Large intestine (tissue), 3 donors: ENCODE measurements around the gene PARD3. TPM values are rescaled to one million over a fixed set of nuclear protein-coding genes. Genes with fewer than 3 reads are reported as not detected.
A peak's percentile ranks its signal among the peaks of the same experiment; 100 is the strongest.
"Not testable (repeated sequence)": the region's sequence is repeated elsewhere in the genome, so short reads cannot be mapped to it uniquely, and the experiment has no call there.

Experiments
- DNase-seq, 2 donors: peaks; one replicate each; pipeline versions ENCODE4 v3.0.0 to v3.0.0-alpha.2; 2013
- H3K27ac ChIP-seq: one replicate; pipeline ENCODE4 v1.5.1; 2013; ENCODE audit warnings: low read length
- H3K27me3 ChIP-seq: 2 replicates; pipeline ENCODE4 v1.6.1; 2013; ENCODE audit warnings: low read length; ENCODE audit not compliant: control insufficient read depth, insufficient read depth
- H3K36me3 ChIP-seq: 2 replicates; pipeline ENCODE4 v1.6.1; 2013; ENCODE audit warnings: low read length; ENCODE audit not compliant: control insufficient read depth, insufficient read depth
- H3K4me1 ChIP-seq: one replicate; pipeline ENCODE4 v1.6.1; 2013; ENCODE audit warnings: low read length; ENCODE audit not compliant: control insufficient read depth, insufficient read depth
- H3K4me3 ChIP-seq: one replicate; pipeline ENCODE4 v1.5.1; 2013; ENCODE audit warnings: low read length
- H3K9me3 ChIP-seq: one replicate; pipeline ENCODE4 v1.6.1; 2013; ENCODE audit warnings: mild to moderate bottlenecking, low read depth, low read length, moderate library complexity; ENCODE audit not compliant: control insufficient read depth
- WGBS: methylation state at CpG from one replicate; pipeline ENCODE4 v1.1.5; 2013; ENCODE audit warnings: low lambda C conversion rate; ENCODE audit not compliant: insufficient coverage; 5-methylcytosine and 5-hydroxymethylcytosine counted together
- polyA plus RNA-seq: library from polyadenylated mRNA; unstranded; fragments of 120-200 nt; gene quantifications from one replicate; pipeline ENCODE4 v1.2.1, GENCODE V29; 2013

The PARD3 gene
- polyA plus RNA-seq, 1 donor = 25.5 TPM

DNA sequence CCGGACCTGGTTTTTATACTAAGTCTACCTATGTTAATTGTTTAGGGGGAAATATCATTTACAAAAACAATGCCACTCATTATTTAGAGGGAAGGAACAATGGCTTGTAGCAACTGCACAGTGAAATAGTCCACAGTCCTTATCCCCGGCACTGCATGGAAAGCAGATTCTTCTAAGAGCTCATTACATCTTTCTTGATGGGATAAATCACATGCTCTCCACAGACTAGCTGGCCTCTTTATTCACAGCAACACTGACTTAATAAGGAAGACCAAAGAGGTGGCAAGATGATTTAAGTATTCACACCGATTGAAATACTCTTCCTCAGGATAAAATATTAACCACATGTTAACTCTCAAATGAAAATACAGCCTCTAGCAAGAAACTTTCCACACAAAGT, 349.4 kb downstream of the PARD3 start:
- Histone ChIP-seq H3K36me3 (no peaks in the 10 kb centered on the region), H3K9me3 (no peaks in the 10 kb centered on the region), H3K27ac (no peak overlapping the region), H3K27me3 (no peaks in the 10 kb centered on the region), H3K4me1 (no peaks in the 10 kb centered on the region), H3K4me3 (no peak overlapping the region)
- DNase-seq = no peak
- WGBS = 90% methylated on average over 1 of the region's 3 CpGs

DNA sequence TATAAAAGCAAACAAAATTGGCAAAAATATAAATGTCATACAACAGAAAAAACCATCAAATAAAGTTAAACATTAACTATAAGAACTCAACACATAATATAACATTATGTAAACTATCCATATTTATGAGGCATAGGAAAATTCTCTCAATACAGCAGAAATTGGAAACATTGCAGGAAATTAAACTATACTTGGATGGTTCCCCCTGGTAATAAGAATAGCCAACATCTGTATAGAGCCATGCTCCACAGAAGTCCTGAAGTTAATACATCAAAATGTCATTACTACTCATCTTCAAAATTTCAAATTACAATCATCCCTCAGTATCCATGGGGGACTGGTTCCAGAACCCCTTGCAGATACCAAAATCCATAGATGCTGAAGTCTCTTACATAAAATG, 350.5 kb downstream of the PARD3 start:
- Histone ChIP-seq H3K9me3 (no peaks in the 10 kb centered on the region), H3K27me3 (no peaks in the 10 kb centered on the region), H3K27ac (no peak overlapping the region), H3K4me1 (no peaks in the 10 kb centered on the region), H3K4me3 (no peak overlapping the region), H3K36me3 (no peaks in the 10 kb centered on the region)
- no peak for DNase-seq

DNA sequence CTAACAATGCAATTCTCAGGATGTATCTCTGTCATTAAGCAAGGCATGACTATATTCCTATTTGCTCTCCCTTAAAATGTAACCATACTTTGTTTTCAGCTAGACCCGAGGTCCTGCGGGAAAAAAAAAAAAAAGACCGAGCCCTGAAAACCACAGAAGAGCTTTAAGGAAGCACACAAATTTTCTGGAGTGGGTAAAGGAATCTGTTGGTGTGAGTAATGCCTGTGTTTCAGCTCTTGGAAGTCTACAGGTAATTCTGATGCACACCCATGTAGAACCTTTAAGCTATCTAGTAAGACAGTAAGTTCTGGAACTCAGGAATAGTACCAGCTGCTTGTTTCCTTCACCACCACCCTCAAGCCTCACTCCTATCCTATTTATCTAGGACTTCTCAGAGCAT, 351.1 kb downstream of the PARD3 start:
- H3K27ac ChIP-seq = no peak overlapping the region
- DNase-seq = no peak
- no peaks in the 10 kb centered on the region for H3K36me3 ChIP-seq
- no peak overlapping the region for H3K4me3 ChIP-seq
- no peaks in the 10 kb centered on the region for H3K4me1 ChIP-seq
- no peaks in the 10 kb centered on the region for H3K9me3 ChIP-seq
- H3K27me3 ChIP-seq = no peaks in the 10 kb centered on the region
- WGBS = 100% methylated on average over 1 of the region's 3 CpGs

- 100% methylated on average over 1 of the region's 1 CpG for WGBS
- no peaks in the 10 kb centered on the region for H3K36me3 ChIP-seq
- H3K4me1 ChIP-seq = no peaks in the 10 kb centered on the region
- H3K9me3 ChIP-seq = no peaks in the 10 kb centered on the region
- DNase-seq = no peak
- H3K27me3 ChIP-seq = no peaks in the 10 kb centered on the region
- H3K4me3 ChIP-seq = no peak overlapping the region
- H3K27ac ChIP-seq = no peak overlapping the region
Measured at GRCh38 chr10:34462993-34463392, 352.1 kb downstream of the PARD3 start.

DNA sequence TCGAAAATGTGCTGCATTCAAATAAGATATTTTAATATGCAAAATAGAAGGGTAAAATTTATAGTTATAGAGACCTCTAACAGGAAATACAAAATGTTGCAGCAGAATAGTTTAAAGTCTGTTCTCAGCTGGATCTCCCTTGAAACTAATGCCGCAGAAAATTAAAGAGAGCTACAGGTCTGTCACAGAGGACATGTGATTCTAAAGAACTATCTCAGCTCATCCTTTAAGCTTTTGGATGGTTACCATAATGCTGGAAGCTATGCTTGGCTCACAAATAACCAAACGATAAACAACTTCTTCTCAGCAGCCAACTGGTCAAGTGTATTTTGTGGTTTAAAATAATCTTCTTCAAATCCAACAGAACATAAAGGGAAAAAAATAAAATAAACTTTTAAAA, 353.0 kb downstream of the PARD3 start:
- Histone ChIP-seq H3K36me3 (no peaks in the 10 kb centered on the region), H3K27ac (no peak overlapping the region), H3K4me3 (no peak overlapping the region), H3K4me1 (no peaks in the 10 kb centered on the region), H3K9me3 (no peaks in the 10 kb centered on the region), H3K27me3 (no peaks in the 10 kb centered on the region)
- WGBS = 90% methylated on average over 2 of the region's 3 CpGs
- no peak for DNase-seq

- no peak overlapping the region for H3K27ac ChIP-seq
- no peak overlapping the region for H3K4me3 ChIP-seq
- no peaks in the 10 kb centered on the region for H3K27me3 ChIP-seq
- WGBS = 100% methylated on average over 1 of the region's 6 CpGs
- no peak for DNase-seq
- H3K9me3 ChIP-seq = no peaks in the 10 kb centered on the region
- no peaks in the 10 kb centered on the region for H3K4me1 ChIP-seq
- no peaks in the 10 kb centered on the region for H3K36me3 ChIP-seq
Measured at GRCh38 chr10:34454590-34455261, 360.4 kb downstream of the PARD3 start.

DNA sequence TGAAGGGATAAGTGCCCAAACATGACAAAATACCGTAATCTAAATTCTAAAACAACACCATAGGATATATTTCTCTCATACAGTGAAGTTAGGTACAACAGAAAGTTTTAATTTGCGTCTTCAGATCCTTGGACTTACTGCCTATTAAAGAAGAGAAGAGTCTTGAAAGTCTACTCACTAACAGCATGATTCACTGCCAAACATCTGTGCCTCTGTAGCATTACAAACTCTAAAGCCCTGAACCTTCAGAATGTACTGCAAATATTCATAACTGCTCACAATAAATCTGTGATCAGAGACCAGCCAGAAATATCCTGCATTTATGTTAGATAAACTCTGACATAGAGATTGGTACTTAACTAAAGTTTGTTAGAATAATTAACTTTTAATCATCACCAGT, 365.3 kb downstream of the PARD3 start:
- H3K4me1 ChIP-seq = peaks cover under 1% of the 10 kb centered on the region
- no peaks in the 10 kb centered on the region for H3K27me3 ChIP-seq
- WGBS = 92% methylated on average over 2 of the region's 2 CpGs
- no peaks in the 10 kb centered on the region for H3K9me3 ChIP-seq
- H3K27ac ChIP-seq = no peak overlapping the region
- H3K4me3 ChIP-seq = no peak overlapping the region
- H3K36me3 ChIP-seq = no peaks in the 10 kb centered on the region
- DNase-seq = no peak

DNA sequence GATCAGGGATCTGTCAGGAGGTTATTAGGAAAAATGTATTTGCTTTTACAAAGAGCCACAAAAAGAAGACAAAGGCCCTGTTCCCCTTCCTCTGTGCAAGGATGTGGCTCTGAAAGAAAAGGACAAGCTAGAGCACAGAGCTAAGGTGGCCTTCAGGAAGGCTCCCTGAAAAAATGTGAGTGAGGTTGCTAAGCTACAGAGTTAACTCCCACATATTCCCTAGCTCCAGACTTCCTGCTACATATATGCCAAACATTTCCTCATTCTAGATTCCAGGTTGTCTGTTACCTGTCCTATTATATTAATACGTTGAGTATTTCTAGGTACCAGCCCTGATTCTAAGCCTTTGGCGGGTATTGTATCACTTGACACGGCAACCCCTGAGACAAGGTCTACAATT, 369.0 kb downstream of the PARD3 start:
- peaks cover 3% of the 10 kb centered on the region for H3K4me1 ChIP-seq
- H3K27me3 ChIP-seq = no peaks in the 10 kb centered on the region
- no peak overlapping the region for H3K4me3 ChIP-seq
- no peaks in the 10 kb centered on the region for H3K36me3 ChIP-seq
- WGBS = 100% methylated on average over 2 of the region's 3 CpGs
- peak; percentile 3 to 39 for DNase-seq
- H3K27ac ChIP-seq = no peak overlapping the region
- H3K9me3 ChIP-seq = no peaks in the 10 kb centered on the region

GRCh38 chr10:34444223-34445183, 370.6 kb downstream of the PARD3 start:
- H3K27ac ChIP-seq = no peak overlapping the region
- peaks cover 3% of the 10 kb centered on the region for H3K4me1 ChIP-seq
- WGBS = 74% methylated on average over 4 of the region's 4 CpGs
- H3K4me3 ChIP-seq = no peak overlapping the region
- H3K27me3 ChIP-seq = no peaks in the 10 kb centered on the region
- H3K9me3 ChIP-seq = no peaks in the 10 kb centered on the region
- no peaks in the 10 kb centered on the region for H3K36me3 ChIP-seq
- peak in 1 of 2 donors; percentile 8 for DNase-seq

DNA sequence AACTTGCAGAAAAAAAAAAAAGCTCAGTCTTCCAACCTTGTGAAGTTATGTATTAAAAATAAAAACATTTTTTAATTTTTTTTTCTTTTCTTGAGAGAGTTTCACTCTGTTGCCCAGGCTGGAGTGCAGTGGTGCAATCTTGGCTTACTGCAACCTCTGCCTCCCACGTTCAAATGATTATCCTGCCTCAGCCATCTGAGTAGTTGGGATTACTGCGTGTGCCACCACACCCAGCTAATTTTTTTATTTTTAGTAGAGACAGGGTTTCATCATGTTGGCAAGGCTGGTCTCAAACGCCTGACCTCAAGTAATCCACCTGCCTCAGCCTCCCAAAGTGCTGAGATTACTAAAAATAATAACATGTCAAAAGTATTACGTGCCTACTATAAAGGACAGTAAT, 375.7 kb downstream of the PARD3 start:
- not testable (repeated sequence) for H3K4me1 ChIP-seq, H3K9me3 ChIP-seq, H3K27ac ChIP-seq, H3K27me3 ChIP-seq, DNase-seq, H3K4me3 ChIP-seq, H3K36me3 ChIP-seq
- WGBS = no CpG with 5 or more reads among the region's 4 CpGs
